K562 (cell line): Measurements from ENCODE around the gene SPRYD7. TPM values are rescaled to one million over a fixed set of nuclear protein-coding genes. Genes with fewer than 3 reads are reported as not detected.

Source experiments
- DDX20 ChIP-seq: fragments of 450-650 bp; IDR thresholded peaks from 2 replicates; pipeline ENCODE4 v1.6.1; 2016; ENCODE audit warnings: missing genetic modification characterization, low read depth, mild to moderate bottlenecking, missing compliant biosample characterization, moderate library complexity
- GABPA ChIP-seq: fragments of 200-800 bp; sonication (Bioruptor generic); conservative IDR thresholded peaks from 2 replicates; pipeline ENCODE4 v1.6.1; 2016; ENCODE audit warnings: low read depth, missing genetic modification characterization, missing compliant biosample characterization
- MITF ChIP-seq: IDR thresholded peaks from 2 replicates; pipeline ENCODE4 v1.6.1; 2014; ENCODE audit warnings: antibody characterized with exemption
- NBN ChIP-seq: fragments of 450-650 bp; IDR thresholded peaks from 2 replicates; pipeline ENCODE4 v1.6.1; 2016; ENCODE audit warnings: low read depth, mild to moderate bottlenecking
- TAF9B ChIP-seq: fragments of 450-650 bp; IDR thresholded peaks from 2 replicates; pipeline ENCODE4 v1.6.1; 2018; ENCODE audit warnings: mild to moderate bottlenecking; ENCODE audit not compliant: partially characterized antibody
- ZC3H11A ChIP-seq: IDR thresholded peaks from 2 replicates; pipeline ENCODE4 v1.6.1; 2012; ENCODE audit warnings: low read depth, low read length, improper control_type of control experiment
- ZNF518B ChIP-seq: fragments of 250-450 bp; sonication (Bioruptor Pico); IDR thresholded peaks from 2 replicates; pipeline ENCODE4 v1.5.0; 2021; ENCODE audit warnings: mild to moderate bottlenecking, moderate library complexity
- polyA plus RNA-seq, 8 experiments: library from polyadenylated mRNA; depleted of rRNA in 4 of 8; stranded (reverse) in 5 of 8; unstranded in 3 of 8; fragments of >200 nt; fragmentation: Nextera tagmentation in 2 of 8; fragmentation: Illumina TruSeq in 1 of 8; extraction: Ambion mirVana in 2 of 8; extraction: Trizol in 1 of 8; gene quantifications; 2 replicates each; pipeline versions ENCODE4 v1.2.1 to v1.2.3, GENCODE V29; 2011 to 2014; ENCODE audit warnings: inconsistent platforms in 1 of 8, missing spikeins in 1 of 8
- total RNA-seq, 7 experiments: library from RNA; depleted of rRNA in 6 of 7; stranded (reverse); fragments of >200 nt in 6 of 7; fragmentation: Illumina TruSeq in 2 of 7; extraction: Trizol in 2 of 7; gene quantifications; 2 replicates each; pipeline versions ENCODE4 v1.2.1 to v1.2.3, GENCODE V29; 2011 to 2021; ENCODE audit warnings: low replicate concordance in 1 of 7

Gene SPRYD7
- total and polyA plus RNA-seq, 9 of the 15 experiments (the other 6 are each of a cell fraction or from before 2014, with no cell fraction given), result 4.3 to 11.0 (median 7.9) TPM

GRCh38 chr13:49939321-49939720 lies 3.2 kb upstream of the SPRYD7 start (continued):
- no peak for TF ChIP-seq DDX20
- TF ChIP-seq GABPA (tag), result no peak
- no peak for TF ChIP-seq TAF9B
- TF ChIP-seq ZC3H11A, result no peak
- no peak for TF ChIP-seq MITF
- no peak for TF ChIP-seq NBN
- no peak for TF ChIP-seq ZNF518B (CRISPR knock-in tag)
